GM23338 (cell line): Measurements from ENCODE around the gene TMEM201. TPM values are rescaled to one million over a fixed set of nuclear protein-coding genes. Genes with fewer than 3 reads are reported as not detected.

ENCODE experiments used
- ATAC-seq: fragments of 200-7000 bp; cut with Tn5 transposase; 3 replicates; pipeline ENCODE4 v1.9.1; 2020
- DNase-seq: peaks from one replicate; pipeline ENCODE4 v3.0.0-alpha.2; 2015; ENCODE audit warnings: low spot score
- H2AFZ ChIP-seq: fragments of 200-600 bp; sonication (generic); 2 replicates; pipeline ENCODE4 v1.8.0; 2016; ENCODE audit warnings: antibody characterized with exemption, mild to moderate bottlenecking, moderate library complexity
- H3F3A ChIP-seq: fragments of 200-600 bp; sonication (generic); replicated peaks from 2 replicates; pipeline ENCODE4 v1.8.0; 2017; ENCODE audit warnings: antibody characterized with exemption, mixed run types, low read depth
- H3K27ac ChIP-seq: fragments of 200-600 bp; sonication (generic); 2 replicates; pipeline ENCODE4 v1.6.1; 2016; ENCODE audit warnings: low read depth
- H3K27me3 ChIP-seq: fragments of 200-600 bp; sonication (generic); 2 replicates; pipeline ENCODE4 v1.8.0; 2016; ENCODE audit warnings: mild to moderate bottlenecking, mixed run types, moderate library complexity; ENCODE audit not compliant: insufficient read depth
- H3K36me3 ChIP-seq: fragments of 200-600 bp; sonication (generic); 2 replicates; pipeline ENCODE4 v1.8.0; 2016; ENCODE audit warnings: mild to moderate bottlenecking; ENCODE audit not compliant: insufficient read depth
- H3K4me1 ChIP-seq: fragments of 200-600 bp; sonication (generic); 2 replicates; pipeline ENCODE4 v1.8.0; 2016; ENCODE audit warnings: mild to moderate bottlenecking, moderate library complexity; ENCODE audit not compliant: insufficient read depth
- H3K4me2 ChIP-seq: fragments of 200-600 bp; sonication (generic); 2 replicates; pipeline ENCODE4 v1.7.1; 2017; ENCODE audit warnings: mixed run types
- H3K4me3 ChIP-seq: fragments of 200-600 bp; sonication (generic); 2 replicates; pipeline ENCODE4 v1.6.1; 2016; ENCODE audit warnings: mixed run types
- H3K79me2 ChIP-seq: fragments of 200-600 bp; sonication (generic); replicated peaks from 2 replicates; pipeline ENCODE4 v1.8.0; 2017; ENCODE audit warnings: mild to moderate bottlenecking; ENCODE audit not compliant: insufficient read depth
- H3K9me2 ChIP-seq: fragments of 200-600 bp; sonication (generic); 2 replicates; pipeline ENCODE4 v1.8.0; 2017; ENCODE audit not compliant: insufficient read depth
- H4K20me1 ChIP-seq: fragments of 200-600 bp; sonication (generic); replicated peaks from 2 replicates; pipeline ENCODE4 v1.8.0; 2017; ENCODE audit warnings: mild to moderate bottlenecking; ENCODE audit not compliant: insufficient read depth
- H3K27ac Mint-ChIP-seq: 2 replicates; pipeline ENCODE4 v1.8.0; 2020; ENCODE audit warnings: inconsistent platforms, mild to moderate bottlenecking, moderate library complexity, mixed read lengths
- H3K27me3 Mint-ChIP-seq: 3 replicates; pipeline ENCODE4 v1.8.0; 2022; ENCODE audit warnings: low read depth, mild to moderate bottlenecking, moderate library complexity, mixed read lengths, inconsistent platforms; ENCODE audit not compliant: insufficient read depth, poor library complexity
- H3K36me3 Mint-ChIP-seq: 3 replicates; pipeline ENCODE4 v1.8.0; 2021; ENCODE audit warnings: low read depth, mild to moderate bottlenecking, inconsistent platforms, moderate library complexity, mixed read lengths
- H3K4me1 Mint-ChIP-seq: 3 replicates; pipeline ENCODE4 v1.8.0; 2020; ENCODE audit warnings: mild to moderate bottlenecking, inconsistent platforms, mixed read lengths
- H3K4me3 Mint-ChIP-seq: 3 replicates; pipeline ENCODE4 v1.8.0; 2021; ENCODE audit warnings: moderate library complexity, mild to moderate bottlenecking, inconsistent platforms, mixed read lengths
- H3K9me3 Mint-ChIP-seq: 3 replicates; pipeline ENCODE4 v1.8.0; 2020; ENCODE audit warnings: moderate library complexity, mild to moderate bottlenecking, inconsistent platforms, mixed read lengths
- CREB1 ChIP-seq: fragments of 250-450 bp; sonication (Bioruptor Pico); IDR thresholded peaks from 2 replicates; pipeline ENCODE4 v1.5.0; 2020; ENCODE audit warnings: low read depth, mild to moderate bottlenecking, moderate library complexity
- JUNB ChIP-seq: IDR thresholded peaks from one replicate; pipeline ENCODE4 v1.6.1; 2016; ENCODE audit warnings: antibody characterized with exemption; ENCODE audit not compliant: unreplicated experiment
- NANOG ChIP-seq: IDR thresholded peaks from 2 replicates; pipeline ENCODE4 v1.6.1; 2016; ENCODE audit warnings: antibody characterized with exemption, borderline replicate concordance
- POLR2AphosphoS5 ChIP-seq: IDR thresholded peaks from 2 replicates; pipeline ENCODE4 v1.6.1; 2016; ENCODE audit warnings: antibody characterized with exemption, low read depth
- STAT1 ChIP-seq: IDR thresholded peaks from one replicate; pipeline ENCODE4 v1.6.1; 2016; ENCODE audit warnings: antibody characterized with exemption; ENCODE audit not compliant: unreplicated experiment
- ZNF114 ChIP-seq: fragments of 250-450 bp; sonication (Bioruptor Pico); IDR thresholded peaks from 2 replicates; pipeline ENCODE4 v1.5.0; 2020; ENCODE audit warnings: mild to moderate bottlenecking, moderate library complexity
- ZNF331 ChIP-seq: fragments of 250-450 bp; sonication (Bioruptor Pico); IDR thresholded peaks from 2 replicates; pipeline ENCODE4 v1.5.0; 2020; ENCODE audit warnings: low read depth, mild to moderate bottlenecking, moderate library complexity
- polyA plus RNA-seq: library from polyadenylated mRNA; unstranded; fragments of >200 nt; fragmentation: Nextera tagmentation; extraction: Ambion mirVana; gene quantifications from 2 replicates; pipeline ENCODE4 v1.2.1, GENCODE V29; 2016
- total RNA-seq: library from RNA; depleted of rRNA; stranded (reverse); fragments of >200 nt; shearing (Covaris generic); gene quantifications from 2 replicates; pipeline ENCODE4 v1.2.3, GENCODE V29; 2014
- TF ChIP-seq, protein P1 (sequence below), 2 experiments: fragments of 200-600 bp in 1 of 2; sonication (generic) in 1 of 2; conservative IDR thresholded peaks; 2 replicates each; pipeline versions ENCODE4 v1.5.1 to v1.6.1; 2016 to 2017; ENCODE audit warnings: antibody characterized with exemption in 2 of 2, low read depth in 2 of 2, mild to moderate bottlenecking in 2 of 2, moderate library complexity in 1 of 2
- TF ChIP-seq, protein P2 (sequence below): IDR thresholded peaks from one replicate; pipeline ENCODE4 v1.6.1; 2018; ENCODE audit warnings: antibody characterized with exemption; ENCODE audit not compliant: unreplicated experiment
- TF ChIP-seq, protein P3 (sequence below): fragments of 250-450 bp; sonication (Bioruptor Pico); IDR thresholded peaks from 2 replicates; pipeline ENCODE4 v1.5.0; 2020; ENCODE audit warnings: mild to moderate bottlenecking, moderate library complexity
- TF ChIP-seq, protein P4 (sequence below): IDR thresholded peaks from 2 replicates; pipeline ENCODE4 v1.6.1; 2016; ENCODE audit warnings: antibody characterized with exemption

TMEM201 gene
- total and polyA plus RNA-seq, 2 experiments from 2014 or later = 11.6 to 27.2 TPM

DNA sequence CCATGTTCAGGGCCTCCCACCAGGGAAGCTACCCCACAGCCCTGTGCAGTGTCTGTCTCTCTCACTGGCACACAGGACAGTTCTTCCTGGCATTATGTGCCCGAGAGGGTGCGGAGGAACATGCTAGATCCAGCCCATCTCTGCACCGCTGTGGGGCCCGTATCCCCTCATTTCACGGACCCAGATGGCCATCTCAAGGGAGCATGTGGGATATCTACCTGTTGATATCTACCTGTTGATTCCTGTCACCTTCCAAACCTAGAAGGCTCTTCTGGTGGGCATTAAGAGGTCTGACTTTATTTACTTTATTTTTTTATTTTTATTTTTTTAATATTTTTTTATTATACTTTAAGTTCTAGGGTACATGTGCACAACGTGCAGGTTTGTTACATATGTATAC lies 74.5 kb downstream of the TMEM201 start:
- Histone ChIP-seq H3F3A (no peaks in the 10 kb centered on the region), H3K9me2 (no peaks in the 10 kb centered on the region), H3K27me3 (no peaks in the 10 kb centered on the region), H3K4me1 (no peaks in the 10 kb centered on the region), H4K20me1 (no peaks in the 10 kb centered on the region), H3K4me3 (no peak overlapping the region), H2AFZ (no peak overlapping the region), H3K27ac (no peak overlapping the region), H3K36me3 (no peaks in the 10 kb centered on the region), H3K79me2 (no peaks in the 10 kb centered on the region), H3K4me2 (no peak overlapping the region)
- H3K9me3 Mint-ChIP-seq = no peaks in the 10 kb centered on the region
- no peaks in the 10 kb centered on the region for H3K4me1 Mint-ChIP-seq
- peaks cover 17% of the 10 kb centered on the region for H3K27me3 Mint-ChIP-seq
- H3K27ac Mint-ChIP-seq = no peak overlapping the region
- H3K4me3 Mint-ChIP-seq = no peak overlapping the region
- TF ChIP-seq ZNF114 (CRISPR knock-in tag) = no peak
- no peak for TF ChIP-seq NANOG
- TF ChIP-seq, protein P1, sequence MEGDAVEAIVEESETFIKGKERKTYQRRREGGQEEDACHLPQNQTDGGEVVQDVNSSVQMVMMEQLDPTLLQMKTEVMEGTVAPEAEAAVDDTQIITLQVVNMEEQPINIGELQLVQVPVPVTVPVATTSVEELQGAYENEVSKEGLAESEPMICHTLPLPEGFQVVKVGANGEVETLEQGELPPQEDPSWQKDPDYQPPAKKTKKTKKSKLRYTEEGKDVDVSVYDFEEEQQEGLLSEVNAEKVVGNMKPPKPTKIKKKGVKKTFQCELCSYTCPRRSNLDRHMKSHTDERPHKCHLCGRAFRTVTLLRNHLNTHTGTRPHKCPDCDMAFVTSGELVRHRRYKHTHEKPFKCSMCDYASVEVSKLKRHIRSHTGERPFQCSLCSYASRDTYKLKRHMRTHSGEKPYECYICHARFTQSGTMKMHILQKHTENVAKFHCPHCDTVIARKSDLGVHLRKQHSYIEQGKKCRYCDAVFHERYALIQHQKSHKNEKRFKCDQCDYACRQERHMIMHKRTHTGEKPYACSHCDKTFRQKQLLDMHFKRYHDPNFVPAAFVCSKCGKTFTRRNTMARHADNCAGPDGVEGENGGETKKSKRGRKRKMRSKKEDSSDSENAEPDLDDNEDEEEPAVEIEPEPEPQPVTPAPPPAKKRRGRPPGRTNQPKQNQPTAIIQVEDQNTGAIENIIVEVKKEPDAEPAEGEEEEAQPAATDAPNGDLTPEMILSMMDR (conservative IDR thresholded peaks at IDR 0.05; ENCODE audit: low read depth in 2 of 2) = no peak
- TF ChIP-seq JUNB = no peak
- TF ChIP-seq, protein P2, sequence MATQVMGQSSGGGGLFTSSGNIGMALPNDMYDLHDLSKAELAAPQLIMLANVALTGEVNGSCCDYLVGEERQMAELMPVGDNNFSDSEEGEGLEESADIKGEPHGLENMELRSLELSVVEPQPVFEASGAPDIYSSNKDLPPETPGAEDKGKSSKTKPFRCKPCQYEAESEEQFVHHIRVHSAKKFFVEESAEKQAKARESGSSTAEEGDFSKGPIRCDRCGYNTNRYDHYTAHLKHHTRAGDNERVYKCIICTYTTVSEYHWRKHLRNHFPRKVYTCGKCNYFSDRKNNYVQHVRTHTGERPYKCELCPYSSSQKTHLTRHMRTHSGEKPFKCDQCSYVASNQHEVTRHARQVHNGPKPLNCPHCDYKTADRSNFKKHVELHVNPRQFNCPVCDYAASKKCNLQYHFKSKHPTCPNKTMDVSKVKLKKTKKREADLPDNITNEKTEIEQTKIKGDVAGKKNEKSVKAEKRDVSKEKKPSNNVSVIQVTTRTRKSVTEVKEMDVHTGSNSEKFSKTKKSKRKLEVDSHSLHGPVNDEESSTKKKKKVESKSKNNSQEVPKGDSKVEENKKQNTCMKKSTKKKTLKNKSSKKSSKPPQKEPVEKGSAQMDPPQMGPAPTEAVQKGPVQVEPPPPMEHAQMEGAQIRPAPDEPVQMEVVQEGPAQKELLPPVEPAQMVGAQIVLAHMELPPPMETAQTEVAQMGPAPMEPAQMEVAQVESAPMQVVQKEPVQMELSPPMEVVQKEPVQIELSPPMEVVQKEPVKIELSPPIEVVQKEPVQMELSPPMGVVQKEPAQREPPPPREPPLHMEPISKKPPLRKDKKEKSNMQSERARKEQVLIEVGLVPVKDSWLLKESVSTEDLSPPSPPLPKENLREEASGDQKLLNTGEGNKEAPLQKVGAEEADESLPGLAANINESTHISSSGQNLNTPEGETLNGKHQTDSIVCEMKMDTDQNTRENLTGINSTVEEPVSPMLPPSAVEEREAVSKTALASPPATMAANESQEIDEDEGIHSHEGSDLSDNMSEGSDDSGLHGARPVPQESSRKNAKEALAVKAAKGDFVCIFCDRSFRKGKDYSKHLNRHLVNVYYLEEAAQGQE = no peak
- TF ChIP-seq, protein P3, sequence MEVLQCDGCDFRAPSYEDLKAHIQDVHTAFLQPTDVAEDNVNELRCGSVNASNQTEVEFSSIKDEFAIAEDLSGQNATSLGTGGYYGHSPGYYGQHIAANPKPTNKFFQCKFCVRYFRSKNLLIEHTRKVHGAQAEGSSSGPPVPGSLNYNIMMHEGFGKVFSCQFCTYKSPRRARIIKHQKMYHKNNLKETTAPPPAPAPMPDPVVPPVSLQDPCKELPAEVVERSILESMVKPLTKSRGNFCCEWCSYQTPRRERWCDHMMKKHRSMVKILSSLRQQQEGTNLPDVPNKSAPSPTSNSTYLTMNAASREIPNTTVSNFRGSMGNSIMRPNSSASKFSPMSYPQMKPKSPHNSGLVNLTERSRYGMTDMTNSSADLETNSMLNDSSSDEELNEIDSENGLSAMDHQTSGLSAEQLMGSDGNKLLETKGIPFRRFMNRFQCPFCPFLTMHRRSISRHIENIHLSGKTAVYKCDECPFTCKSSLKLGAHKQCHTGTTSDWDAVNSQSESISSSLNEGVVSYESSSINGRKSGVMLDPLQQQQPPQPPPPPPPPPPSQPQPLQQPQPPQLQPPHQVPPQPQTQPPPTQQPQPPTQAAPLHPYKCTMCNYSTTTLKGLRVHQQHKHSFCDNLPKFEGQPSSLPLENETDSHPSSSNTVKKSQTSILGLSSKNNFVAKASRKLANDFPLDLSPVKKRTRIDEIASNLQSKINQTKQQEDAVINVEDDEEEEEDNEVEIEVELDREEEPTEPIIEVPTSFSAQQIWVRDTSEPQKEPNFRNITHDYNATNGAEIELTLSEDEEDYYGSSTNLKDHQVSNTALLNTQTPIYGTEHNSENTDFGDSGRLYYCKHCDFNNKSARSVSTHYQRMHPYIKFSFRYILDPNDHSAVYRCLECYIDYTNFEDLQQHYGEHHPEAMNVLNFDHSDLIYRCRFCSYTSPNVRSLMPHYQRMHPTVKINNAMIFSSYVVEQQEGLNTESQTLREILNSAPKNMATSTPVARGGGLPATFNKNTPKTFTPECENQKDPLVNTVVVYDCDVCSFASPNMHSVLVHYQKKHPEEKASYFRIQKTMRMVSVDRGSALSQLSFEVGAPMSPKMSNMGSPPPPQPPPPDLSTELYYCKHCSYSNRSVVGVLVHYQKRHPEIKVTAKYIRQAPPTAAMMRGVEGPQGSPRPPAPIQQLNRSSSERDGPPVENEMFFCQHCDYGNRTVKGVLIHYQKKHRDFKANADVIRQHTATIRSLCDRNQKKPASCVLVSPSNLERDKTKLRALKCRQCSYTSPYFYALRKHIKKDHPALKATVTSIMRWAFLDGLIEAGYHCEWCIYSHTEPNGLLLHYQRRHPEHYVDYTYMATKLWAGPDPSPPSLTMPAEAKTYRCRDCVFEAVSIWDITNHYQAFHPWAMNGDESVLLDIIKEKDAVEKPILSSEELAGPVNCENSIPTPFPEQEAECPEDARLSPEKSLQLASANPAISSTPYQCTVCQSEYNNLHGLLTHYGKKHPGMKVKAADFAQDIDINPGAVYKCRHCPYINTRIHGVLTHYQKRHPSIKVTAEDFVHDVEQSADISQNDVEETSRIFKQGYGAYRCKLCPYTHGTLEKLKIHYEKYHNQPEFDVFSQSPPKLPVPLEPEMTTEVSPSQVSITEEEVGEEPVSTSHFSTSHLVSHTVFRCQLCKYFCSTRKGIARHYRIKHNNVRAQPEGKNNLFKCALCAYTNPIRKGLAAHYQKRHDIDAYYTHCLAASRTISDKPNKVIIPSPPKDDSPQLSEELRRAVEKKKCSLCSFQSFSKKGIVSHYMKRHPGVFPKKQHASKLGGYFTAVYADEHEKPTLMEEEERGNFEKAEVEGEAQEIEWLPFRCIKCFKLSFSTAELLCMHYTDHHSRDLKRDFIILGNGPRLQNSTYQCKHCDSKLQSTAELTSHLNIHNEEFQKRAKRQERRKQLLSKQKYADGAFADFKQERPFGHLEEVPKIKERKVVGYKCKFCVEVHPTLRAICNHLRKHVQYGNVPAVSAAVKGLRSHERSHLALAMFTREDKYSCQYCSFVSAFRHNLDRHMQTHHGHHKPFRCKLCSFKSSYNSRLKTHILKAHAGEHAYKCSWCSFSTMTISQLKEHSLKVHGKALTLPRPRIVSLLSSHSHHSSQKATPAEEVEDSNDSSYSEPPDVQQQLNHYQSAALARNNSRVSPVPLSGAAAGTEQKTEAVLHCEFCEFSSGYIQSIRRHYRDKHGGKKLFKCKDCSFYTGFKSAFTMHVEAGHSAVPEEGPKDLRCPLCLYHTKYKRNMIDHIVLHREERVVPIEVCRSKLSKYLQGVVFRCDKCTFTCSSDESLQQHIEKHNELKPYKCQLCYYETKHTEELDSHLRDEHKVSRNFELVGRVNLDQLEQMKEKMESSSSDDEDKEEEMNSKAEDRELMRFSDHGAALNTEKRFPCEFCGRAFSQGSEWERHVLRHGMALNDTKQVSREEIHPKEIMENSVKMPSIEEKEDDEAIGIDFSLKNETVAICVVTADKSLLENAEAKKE (CRISPR knock-in tag) = no peak
- TF ChIP-seq STAT1 = no peak
- no peak for TF ChIP-seq CREB1 (CRISPR knock-in tag)
- TF ChIP-seq, protein P4, sequence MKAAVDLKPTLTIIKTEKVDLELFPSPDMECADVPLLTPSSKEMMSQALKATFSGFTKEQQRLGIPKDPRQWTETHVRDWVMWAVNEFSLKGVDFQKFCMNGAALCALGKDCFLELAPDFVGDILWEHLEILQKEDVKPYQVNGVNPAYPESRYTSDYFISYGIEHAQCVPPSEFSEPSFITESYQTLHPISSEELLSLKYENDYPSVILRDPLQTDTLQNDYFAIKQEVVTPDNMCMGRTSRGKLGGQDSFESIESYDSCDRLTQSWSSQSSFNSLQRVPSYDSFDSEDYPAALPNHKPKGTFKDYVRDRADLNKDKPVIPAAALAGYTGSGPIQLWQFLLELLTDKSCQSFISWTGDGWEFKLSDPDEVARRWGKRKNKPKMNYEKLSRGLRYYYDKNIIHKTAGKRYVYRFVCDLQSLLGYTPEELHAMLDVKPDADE = no peak
- TF ChIP-seq POLR2AphosphoS5 = no peak
- no peak for TF ChIP-seq ZNF331 (CRISPR knock-in tag)
- no peak for ATAC-seq
- DNase-seq = no peak
- no peaks in the 10 kb centered on the region for H3K36me3 Mint-ChIP-seq
